HG03108 (cell line): ENCODE measurements around the gene ACTA2.

ENCODE experiments used
- ATAC-seq: cut with Tn5 transposase; IDR thresholded peaks from one replicate; pipeline ENCODE4 v1.9.1; 2021; ENCODE audit warnings: moderate library complexity; ENCODE audit not compliant: unreplicated experiment

The ACTA2 gene

GRCh38 chr10:88920986-88921593 is 31.5 kb downstream of the ACTA2 start:
- ATAC-seq: no peak

DNA sequence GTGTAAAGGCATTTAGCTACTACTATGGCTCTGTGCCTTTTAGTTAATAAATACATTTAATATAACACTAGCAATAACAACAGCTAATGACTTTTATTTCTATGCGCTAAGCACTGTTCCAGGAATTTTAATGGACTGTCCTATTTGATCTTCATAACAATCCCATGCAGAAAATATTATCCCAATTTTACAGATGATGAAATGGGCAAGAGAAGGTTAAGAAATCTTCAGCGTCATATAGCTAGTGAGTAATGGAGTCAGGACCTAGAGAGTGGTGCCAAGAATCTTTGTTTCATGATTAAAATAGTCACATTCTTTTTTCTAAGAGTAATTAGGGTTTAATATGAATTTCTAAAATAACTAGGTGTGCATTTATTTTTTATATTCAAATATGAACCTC is 32.4 kb downstream of the ACTA2 start:
- no peak for ATAC-seq

DNA sequence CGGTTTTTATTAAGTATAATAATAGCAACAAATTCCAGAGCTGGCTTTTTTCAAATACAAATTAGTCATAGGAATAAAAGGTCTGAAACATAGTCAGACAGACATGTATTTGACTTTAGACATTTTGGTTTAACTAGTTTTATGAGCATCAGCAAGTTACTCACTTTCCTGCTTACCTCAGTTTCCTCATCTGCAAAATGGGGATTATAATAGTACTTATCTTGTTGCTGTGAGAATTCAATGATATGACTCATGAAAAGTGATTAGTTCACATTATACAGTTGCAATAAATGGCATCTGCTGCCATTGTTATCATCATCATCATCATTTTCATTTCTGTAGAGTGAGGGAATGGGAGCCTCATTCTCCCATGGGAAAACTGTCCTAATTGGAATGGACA is 33.5 kb downstream of the ACTA2 start:
- no peak for ATAC-seq

DNA sequence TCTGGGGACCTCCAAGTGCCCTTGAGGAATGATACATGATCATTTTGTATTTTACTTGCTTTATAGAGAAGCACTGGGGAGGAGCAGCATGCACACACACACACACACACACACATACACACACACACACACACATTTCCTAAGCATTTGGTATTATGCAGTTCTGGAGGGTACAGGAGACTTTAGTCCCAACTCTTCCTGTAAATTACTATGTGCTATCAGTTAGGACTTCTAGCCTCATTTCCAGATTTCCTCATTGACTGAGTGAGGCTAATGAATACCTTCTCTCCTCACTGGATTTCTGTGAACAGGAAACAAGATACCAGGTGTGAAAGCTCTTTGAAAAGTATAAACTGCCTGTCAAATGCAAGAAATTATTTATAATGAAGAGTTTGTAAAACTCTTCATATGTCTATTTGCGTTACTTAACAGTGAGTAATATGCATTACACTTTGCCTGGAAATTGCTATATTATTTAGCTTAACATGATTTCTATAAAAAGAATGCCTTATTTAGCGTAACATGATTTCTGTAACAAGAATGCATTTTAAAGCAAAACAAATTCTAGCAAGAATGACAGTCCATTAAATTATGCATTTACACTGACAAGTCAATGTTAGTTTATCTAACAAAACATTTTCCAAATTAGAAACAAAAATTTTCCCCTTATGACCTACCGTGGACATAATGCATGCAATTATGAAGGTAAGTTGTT is 34.2 kb downstream of the ACTA2 start:
- ATAC-seq: no peak

DNA sequence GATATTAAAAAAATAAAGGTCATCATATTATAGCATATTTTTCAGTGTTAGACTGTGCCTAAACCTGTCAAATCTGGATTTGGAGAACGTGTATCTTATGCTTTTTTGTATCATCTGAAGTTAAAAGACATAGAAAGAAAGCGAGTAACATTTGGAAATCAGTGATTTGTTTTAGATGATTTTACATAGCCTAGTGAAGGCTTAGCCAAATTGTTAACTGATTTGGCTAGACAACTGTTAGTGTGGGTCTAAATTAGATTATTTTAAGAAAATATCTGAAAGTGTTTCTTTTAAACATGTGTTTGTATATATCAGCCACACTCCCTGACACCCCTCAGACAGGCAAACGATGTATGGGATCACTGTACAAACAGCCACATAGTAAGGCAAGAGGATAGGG is 35.6 kb downstream of the ACTA2 start:
- no peak for ATAC-seq

DNA sequence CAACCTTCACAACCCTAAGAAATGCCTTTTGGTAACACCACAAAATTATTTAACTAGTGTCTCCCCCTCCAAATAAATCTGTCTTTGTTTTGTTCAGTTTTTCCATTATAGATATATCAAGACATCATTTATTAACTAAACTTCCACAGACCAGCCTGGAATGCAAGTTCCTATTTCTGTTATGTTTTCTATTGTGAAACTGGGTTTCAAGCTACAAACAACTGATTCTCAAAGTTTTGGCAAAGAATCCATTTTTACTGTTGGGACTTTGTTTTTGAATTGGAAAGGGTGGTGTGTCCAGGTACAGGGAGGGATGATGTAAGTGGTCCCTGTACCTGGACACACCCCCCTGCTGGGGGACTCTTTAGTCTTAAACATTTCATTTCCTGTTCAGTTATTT is 36.3 kb downstream of the ACTA2 start:
- ATAC-seq: no peak

DNA sequence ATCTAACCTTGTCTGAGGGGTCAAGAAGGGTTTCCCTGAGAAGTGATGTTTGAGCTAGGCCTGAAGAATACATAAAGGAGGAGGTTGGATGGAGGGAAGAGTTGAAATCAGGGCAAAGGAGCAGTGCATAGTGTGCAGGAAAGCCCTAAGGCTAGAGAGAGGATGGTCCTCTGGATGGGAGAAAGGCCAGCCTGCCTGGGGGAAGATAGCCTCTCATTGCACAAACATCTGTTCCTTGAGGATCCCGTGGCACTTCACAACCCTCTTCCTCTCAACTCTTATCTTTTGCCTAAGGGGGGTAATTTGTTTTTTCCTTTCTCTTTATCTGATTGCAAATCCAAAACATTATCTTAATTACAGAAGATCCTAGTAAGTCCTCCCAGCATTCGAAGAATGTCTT is 36.8 kb downstream of the ACTA2 start:
- no peak for ATAC-seq

DNA sequence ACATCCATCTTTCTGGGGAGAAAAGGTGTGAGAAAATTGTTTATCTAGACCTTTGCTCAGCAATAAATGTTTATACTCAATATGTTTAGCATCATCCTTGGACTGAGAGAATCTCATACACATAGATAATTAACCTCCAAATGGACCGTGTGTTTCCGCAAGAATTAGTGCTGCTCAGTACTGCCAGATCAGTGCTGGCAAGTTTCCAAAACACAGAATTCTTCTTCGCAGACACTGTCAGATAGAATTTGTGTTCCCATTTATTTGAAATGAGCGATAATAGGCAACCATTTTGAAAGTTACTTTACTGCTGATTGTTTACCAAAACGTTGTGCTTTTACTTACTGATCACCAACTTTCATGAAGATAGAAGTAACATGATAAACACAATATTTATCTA is 38.8 kb downstream of the ACTA2 start:
- ATAC-seq: no peak

- no peak for ATAC-seq
These were observed 39.4 kb downstream of the ACTA2 start for GRCh38 chr10:88913127-88913526.

- no peak for ATAC-seq
These were observed 40.7 kb downstream of the ACTA2 start for GRCh38 chr10:88911851-88912250.

GRCh38 chr10:88911116-88911515 is 41.5 kb downstream of the ACTA2 start:
- no peak for ATAC-seq

DNA sequence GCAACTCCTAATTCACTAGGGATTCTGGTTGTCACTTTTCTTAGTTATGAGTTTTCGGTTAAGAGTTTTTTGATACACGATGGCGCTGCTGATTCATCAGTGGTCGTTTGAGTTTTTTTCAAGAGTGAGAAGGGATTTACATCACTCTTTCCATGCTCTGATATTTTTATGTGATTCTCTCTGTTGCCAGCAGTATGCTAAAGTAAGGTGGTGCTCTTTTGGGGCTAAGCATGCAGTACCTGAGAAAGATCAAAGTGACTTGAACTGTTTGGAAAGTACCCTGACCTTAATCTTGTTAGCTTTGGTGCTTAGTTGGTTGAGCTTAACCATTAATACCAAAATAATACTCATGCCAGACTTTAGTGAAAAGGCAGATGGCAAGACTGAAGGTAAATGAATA is 44.4 kb downstream of the ACTA2 start:
- ATAC-seq: no peak

DNA sequence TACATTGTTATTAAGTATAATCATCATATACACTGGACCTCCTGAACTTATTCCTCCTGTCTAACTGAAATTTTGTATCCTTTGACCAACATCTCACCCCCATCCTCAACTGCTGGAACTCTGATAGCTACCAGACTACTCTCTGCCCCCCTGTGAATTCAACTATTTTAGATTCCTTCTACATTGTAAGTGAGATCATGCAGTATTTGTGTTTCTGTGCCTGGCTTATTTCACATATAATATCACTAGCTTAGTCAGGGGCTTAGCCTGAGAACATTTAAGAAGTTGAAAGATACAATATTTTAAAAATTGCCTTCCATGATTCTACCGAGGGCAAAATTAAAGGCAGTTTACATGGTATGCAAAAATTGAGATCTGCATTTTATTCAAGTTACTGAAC is 45.7 kb downstream of the ACTA2 start:
- no peak for ATAC-seq

GRCh38 chr10:88903715-88904114 is 48.9 kb downstream of the ACTA2 start:
- ATAC-seq: no peak

DNA sequence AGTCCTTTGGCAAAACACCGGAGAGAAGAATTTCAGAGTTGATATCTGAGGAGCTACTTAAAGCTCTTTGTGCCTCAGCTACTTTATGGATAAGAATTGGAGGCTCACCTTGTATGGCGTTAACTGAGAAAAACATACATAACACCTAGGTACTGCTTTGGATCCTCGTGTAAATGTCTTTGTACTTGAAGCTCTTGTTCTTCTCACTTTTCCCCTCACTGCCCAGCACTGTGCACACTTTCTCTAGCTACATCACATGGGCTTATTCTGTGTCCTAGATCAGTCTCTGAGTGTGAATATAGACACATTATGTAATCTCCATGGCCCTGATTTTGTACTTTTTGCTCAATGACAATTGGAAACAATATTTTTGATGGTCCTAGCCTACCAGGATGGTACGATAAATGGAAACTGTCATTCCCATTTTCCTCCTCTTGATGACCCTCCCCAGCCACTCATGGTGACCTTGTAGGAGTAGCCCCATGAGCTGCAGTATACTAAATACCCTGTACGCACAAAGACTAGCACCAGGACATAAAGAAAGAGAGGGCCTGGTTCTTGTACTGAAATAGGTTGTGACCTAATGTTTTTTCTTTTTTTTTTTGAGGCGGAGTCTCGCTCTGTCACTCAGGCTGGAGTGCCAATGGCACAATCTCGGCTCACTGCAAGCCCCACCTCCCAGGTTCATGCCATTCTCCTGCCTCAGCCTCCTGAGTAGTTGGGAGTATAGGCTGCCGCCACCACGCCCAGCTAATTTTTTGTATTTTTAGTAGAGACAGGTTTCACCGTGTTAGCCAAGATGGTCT is 50.4 kb downstream of the ACTA2 start:
- peak; percentile 25 for ATAC-seq

- peak; percentile 82 for ATAC-seq
These were observed 51.2 kb downstream of the ACTA2 start for GRCh38 chr10:88901206-88901983.

- ATAC-seq: no peak
These were observed 52.7 kb downstream of the ACTA2 start for GRCh38 chr10:88899886-88900285.

DNA sequence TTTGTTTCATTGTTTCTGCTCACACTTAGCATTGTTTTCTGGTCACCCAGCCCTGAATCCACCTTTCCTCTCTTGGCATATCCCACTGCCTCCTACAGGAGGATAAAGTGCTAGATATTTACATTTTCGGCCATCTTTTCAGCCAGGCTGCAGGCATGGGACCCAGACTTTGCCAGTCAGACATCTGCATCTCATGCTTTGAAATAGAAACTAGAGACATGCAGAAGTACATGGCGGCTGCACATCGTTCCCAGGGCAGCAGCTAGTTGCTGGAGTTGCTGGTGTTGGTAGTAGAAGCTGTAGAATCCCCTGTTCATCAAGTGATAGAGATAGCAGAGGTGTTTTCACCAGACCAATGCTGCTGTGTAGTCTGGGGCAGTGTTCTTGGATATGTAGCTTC is 53.8 kb downstream of the ACTA2 start:
- ATAC-seq: no peak

DNA sequence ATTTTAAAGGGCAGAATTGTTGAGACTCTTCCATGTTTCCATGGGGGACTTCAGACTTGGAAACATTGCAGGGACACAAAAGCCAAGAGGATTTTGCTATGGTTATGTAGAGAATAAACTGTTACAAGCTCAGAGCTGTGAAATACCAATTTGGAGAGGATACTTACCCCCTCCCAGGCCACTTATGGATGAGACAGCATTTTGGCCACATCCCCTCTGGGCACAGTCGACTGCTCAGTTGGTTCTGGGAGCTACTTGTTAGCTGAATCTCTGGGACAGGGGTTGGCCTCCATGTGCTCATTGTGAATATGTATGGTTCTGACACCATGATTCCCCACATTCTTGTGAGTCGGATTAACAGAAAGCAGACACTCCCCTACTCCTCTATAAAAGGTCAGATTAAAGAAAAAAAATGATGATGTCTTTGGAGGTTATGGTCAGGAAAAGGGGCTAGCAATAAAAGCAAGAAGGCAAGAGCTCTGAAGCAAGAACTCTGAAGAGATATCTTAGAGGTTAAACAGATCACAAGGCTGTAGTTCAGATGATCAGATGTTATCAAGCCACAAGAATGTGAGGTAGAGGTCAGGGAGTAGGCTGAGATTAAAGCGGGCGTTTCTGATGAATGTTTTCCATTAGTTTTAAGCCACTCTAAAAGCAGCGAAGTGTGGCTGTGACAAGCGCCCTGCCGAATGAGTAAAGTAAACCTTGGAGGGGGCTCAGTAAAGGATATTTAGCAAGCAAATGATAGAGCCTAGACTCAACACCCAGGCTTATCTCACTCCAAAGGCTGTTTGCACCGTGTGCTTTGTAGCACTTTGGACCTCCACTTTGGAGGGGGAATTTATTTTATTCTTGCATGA is 55.3 kb downstream of the ACTA2 start:
- ATAC-seq: no peak

DNA sequence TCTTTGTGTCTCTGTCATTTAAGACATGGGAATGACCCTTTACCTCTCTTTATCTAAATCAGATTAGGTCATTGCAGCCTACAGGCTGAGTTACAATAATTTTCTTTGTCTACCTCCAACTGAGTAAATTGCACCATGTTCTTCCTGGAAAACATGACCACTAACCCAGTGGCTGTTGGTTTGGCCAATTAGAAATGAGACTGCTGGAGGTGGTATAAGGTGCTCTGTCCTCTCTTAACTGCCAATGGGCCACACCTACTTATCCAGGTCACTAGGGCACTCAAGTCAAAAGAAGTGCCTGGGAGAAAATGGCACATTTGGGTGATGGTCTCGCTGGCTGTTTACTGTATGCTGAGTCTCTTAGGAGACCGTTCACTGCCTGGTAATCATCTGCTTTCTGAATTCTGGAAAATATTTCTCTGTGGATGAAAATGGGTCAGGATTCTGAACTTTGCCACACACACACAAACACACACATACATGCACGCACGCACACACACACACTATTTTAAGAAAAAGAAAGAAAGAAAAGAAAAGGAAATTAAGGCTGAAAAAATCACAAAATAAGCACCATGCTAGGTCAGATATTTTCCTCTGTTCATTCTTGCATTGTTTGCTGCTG is 56.1 kb downstream of the ACTA2 start:
- no peak for ATAC-seq
